CD4-positive, alpha-beta memory T cell (primary cell): ENCODE measurements around the gene CCDC9. TPM values are rescaled to one million over a fixed set of nuclear protein-coding genes. Genes with fewer than 3 reads are reported as not detected.

Experiments used
- CTCF ChIA-PET: fragments of 350-600 bp; sonication (Branson Sonifier 250); formaldehyde crosslinking; loops from one replicate; lab custom pipeline; 2021; ENCODE audit warnings: inconsistent platforms; ENCODE audit not compliant: partially characterized antibody; lab: Charles Lee
- POLR2A ChIA-PET: fragments of 350-600 bp; sonication (Branson Sonifier 250); formaldehyde crosslinking; loops from one replicate; lab custom pipeline; 2021; ENCODE audit not compliant: partially characterized antibody; lab: Charles Lee
- DNase-seq, 5 donors: peaks; one replicate each; pipeline versions ENCODE4 v3.0.0 to v3.0.0-alpha.2; 2020 to 2022; ENCODE audit warnings: mixed read lengths in 1 of 5
- H3K27ac ChIP-seq: one replicate; pipeline ENCODE4 v1.7.0; 2013; ENCODE audit warnings: low read depth, low read length
- H3K27me3 ChIP-seq: 2 replicates; pipeline ENCODE4 v1.7.0; 2013; ENCODE audit warnings: mild to moderate bottlenecking, low read length, moderate library complexity; ENCODE audit not compliant: insufficient read depth
- H3K36me3 ChIP-seq: 2 replicates; pipeline ENCODE4 v1.7.0; 2013; ENCODE audit warnings: mild to moderate bottlenecking, low read length, moderate library complexity; ENCODE audit not compliant: insufficient read depth
- H3K4me1 ChIP-seq: 2 replicates; pipeline ENCODE4 v1.7.0; 2013; ENCODE audit warnings: mild to moderate bottlenecking, low read length, moderate library complexity; ENCODE audit not compliant: insufficient read depth
- H3K4me3 ChIP-seq, 2 donors: one replicate each; pipeline ENCODE4 v1.7.0; 2013; ENCODE audit warnings: low read length in 2 of 2, mild to moderate bottlenecking in 1 of 2
- H3K9me3 ChIP-seq, 2 donors: one replicate each; pipeline ENCODE4 v1.7.0; 2013; ENCODE audit warnings: low read length in 2 of 2, control low read depth in 1 of 2; ENCODE audit not compliant: control insufficient read depth in 1 of 2
- H3K27ac Mint-ChIP-seq, 7 donors: one replicate each; pipeline ENCODE4 v1.8.0; 2020 to 2021; ENCODE audit warnings: mixed read lengths in 7 of 7, mild to moderate bottlenecking in 6 of 7, inconsistent platforms in 3 of 7, moderate library complexity in 3 of 7
- H3K27me3 Mint-ChIP-seq, 2 donors: one replicate each; pipeline ENCODE4 v1.8.0; 2020 to 2021; ENCODE audit warnings: mixed read lengths in 2 of 2
- H3K36me3 Mint-ChIP-seq, 2 donors: one replicate each; pipeline ENCODE4 v1.8.0; 2020 to 2021; ENCODE audit warnings: mixed read lengths in 2 of 2, inconsistent platforms in 1 of 2, mild to moderate bottlenecking in 1 of 2
- H3K4me1 Mint-ChIP-seq, 4 donors: one replicate each; pipeline ENCODE4 v1.8.0; 2020 to 2021; ENCODE audit warnings: mixed read lengths in 4 of 4, mild to moderate bottlenecking in 1 of 4
- H3K4me3 Mint-ChIP-seq, 8 donors: one replicate each; pipeline ENCODE4 v1.8.0; 2020 to 2021; ENCODE audit warnings: mixed read lengths in 8 of 8, mild to moderate bottlenecking in 7 of 8, moderate library complexity in 6 of 8, inconsistent platforms in 3 of 8
- H3K9me3 Mint-ChIP-seq, 8 donors: one replicate each; pipeline ENCODE4 v1.8.0; 2020 to 2021; ENCODE audit warnings: mixed read lengths in 8 of 8, mild to moderate bottlenecking in 5 of 8, inconsistent platforms in 3 of 8, moderate library complexity in 1 of 8
- intact Hi-C: fragments of 100-400 bp; cut with micrococcal nuclease; formaldehyde crosslinking; loops from one replicate; pipeline ENCODE4 v1.15.1; 2023
- polyA plus RNA-seq, 2 donors: library from polyadenylated mRNA; unstranded; fragments of 300-500 nt; fragmentation: Illumina TruSeq; gene quantifications; one replicate each; pipeline ENCODE4 v1.2.3, GENCODE V29; 2021
- total RNA-seq, 2 experiments: library from RNA; stranded (reverse); gene quantifications; one replicate each; pipeline ENCODE4 v1.2.3, GENCODE V29; 2021

CCDC9 gene
- total and polyA plus RNA-seq, 4 experiments from 2014 or later = 4.6 to 40.4 (median 25.7) TPM

DNA sequence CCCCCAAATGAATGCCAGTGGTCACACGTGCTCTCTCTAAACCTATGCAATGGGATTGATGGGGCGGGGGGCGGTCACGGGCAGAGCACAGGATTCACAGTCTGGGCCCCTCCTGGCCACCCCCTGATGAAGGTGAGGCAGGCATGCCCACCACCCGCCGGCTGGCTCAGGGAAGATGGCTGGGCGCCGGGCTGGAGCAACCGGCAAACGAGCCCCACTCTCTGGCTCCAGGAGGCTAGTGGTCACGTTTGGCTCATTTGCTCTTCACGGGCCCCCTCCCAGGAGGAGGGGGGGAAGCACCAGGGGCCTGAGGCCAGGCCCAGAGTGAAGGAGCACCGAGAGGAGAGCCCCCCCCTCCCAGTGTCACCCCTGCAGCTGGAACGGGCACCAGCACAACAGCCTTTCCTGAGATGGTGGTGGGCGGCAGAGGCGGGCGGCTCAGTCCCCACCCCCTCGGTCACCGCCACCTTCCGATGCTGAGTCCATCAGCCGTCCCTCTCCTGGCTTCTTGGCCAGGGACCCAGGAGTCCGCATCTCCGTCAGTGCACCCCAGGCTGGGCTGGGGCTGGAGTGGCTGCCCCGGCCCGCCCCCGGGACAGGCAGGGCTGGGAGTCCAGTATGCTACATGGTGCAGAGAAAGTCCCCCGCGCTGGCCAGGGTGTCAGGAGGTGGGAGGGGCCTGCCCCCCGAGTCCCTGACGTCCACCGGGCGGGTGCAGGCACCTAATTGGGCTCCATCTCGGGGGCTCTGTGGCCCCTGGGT, 35.1 kb upstream of the CCDC9 start:
- no peaks in the 10 kb centered on the region for H3K9me3 ChIP-seq
- no peak overlapping the region for H3K27ac ChIP-seq
- intact Hi-C loops = no loop called here
- CTCF ChIA-PET = interaction anchor here (1.4 to 6.8 kb wide), 3 partner anchors 9 to 23 kb away, joined by 6 to 81 read pairs (median 62); no protein-coding TSS in a partner anchor
- POLR2A ChIA-PET = interaction anchor here (1.1 kb wide), 1 partner anchor 18 kb away, joined by 3 read pairs; no protein-coding TSS in a partner anchor
- Mint-ChIP-seq H3K27me3 (no peaks in the 10 kb centered on the region), H3K4me3 (no peak overlapping the region), H3K36me3 (peaks cover 0 to 3% of the 10 kb centered on the region in 2 donors), H3K27ac (no peak overlapping the region), H3K4me1 (peaks cover 3 to 7% (median 5%) of the 10 kb centered on the region in 4 donors), H3K9me3 (no peaks in the 10 kb centered on the region)
- peaks cover 6% of the 10 kb centered on the region for H3K4me1 ChIP-seq
- H3K36me3 ChIP-seq = peaks cover 7% of the 10 kb centered on the region
- no peaks in the 10 kb centered on the region for H3K27me3 ChIP-seq
- no peak overlapping the region for H3K4me3 ChIP-seq
- no peak for DNase-seq

DNA sequence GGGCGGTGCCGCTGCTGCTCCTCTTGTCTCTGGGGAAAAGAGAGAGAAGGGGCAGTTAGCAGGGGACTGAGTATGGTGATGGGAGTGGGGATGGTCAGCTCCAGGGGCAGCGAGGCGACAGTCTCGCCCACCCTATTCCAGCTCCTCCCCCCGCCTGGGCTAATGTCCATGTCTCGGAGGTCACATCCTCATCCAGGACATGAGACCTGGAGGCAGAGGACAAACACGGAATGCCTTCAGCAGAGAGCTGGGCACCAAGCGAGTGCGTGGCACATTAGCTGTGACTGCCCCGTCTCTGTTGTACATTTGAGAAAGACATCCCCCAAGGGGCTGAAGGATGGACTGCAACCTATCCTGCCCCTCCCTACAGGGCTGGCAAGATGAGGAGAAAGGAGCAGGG, 34.4 kb upstream of the CCDC9 start:
- Mint-ChIP-seq H3K4me3 (no peak overlapping the region), H3K9me3 (no peaks in the 10 kb centered on the region), H3K27ac (peak overlapping the region in 2 of 7 donors; percentile 24 to 46), H3K4me1 (peaks cover 4 to 10% (median 7%) of the 10 kb centered on the region in 4 donors), H3K27me3 (no peaks in the 10 kb centered on the region), H3K36me3 (peaks cover 0 to 3% of the 10 kb centered on the region in 2 donors)
- H3K9me3 ChIP-seq = no peaks in the 10 kb centered on the region
- peaks cover 11% of the 10 kb centered on the region for H3K4me1 ChIP-seq
- DNase-seq = no peak
- ChIA-PET POLR2A (interaction anchor here (1.1 kb wide), 1 partner anchor 18 kb away, joined by 3 read pairs; no protein-coding TSS in a partner anchor), CTCF (interaction anchor here (5.8 to 6.8 kb wide), 2 partner anchors 10 to 22 kb away, joined by 62 to 81 read pairs; no protein-coding TSS in a partner anchor)
- peaks cover 7% of the 10 kb centered on the region for H3K36me3 ChIP-seq
- intact Hi-C loops = no loop called here
- no peak overlapping the region for H3K27ac ChIP-seq
- no peak overlapping the region for H3K4me3 ChIP-seq
- no peaks in the 10 kb centered on the region for H3K27me3 ChIP-seq

GRCh38 chr19:47225746-47226425, 30.4 kb upstream of the CCDC9 start:
- Histone ChIP-seq H3K4me3 (peak overlapping the region in 1 of 2 donors; percentile 52), H3K9me3 (no peaks in the 10 kb centered on the region), H3K36me3 (peaks cover 7% of the 10 kb centered on the region), H3K4me1 (peaks cover 41% of the 10 kb centered on the region), H3K27me3 (no peaks in the 10 kb centered on the region), H3K27ac (peak overlapping the region; percentile 80)
- CTCF ChIA-PET = interaction anchor here (0.8 to 6.8 kb wide), 15 partner anchors 13 to 95 kb away, joined by 3 to 81 read pairs (median 7); partner anchors contain the start of gene SAE1
- H3K27me3 Mint-ChIP-seq = no peaks in the 10 kb centered on the region
- H3K27ac Mint-ChIP-seq = peak overlapping the region; percentile 74 to 96 (median 89)
- H3K4me1 Mint-ChIP-seq = peaks cover 5 to 20% (median 11%) of the 10 kb centered on the region in 4 donors
- H3K4me3 Mint-ChIP-seq = peak overlapping the region; percentile 22 to 79 (median 64)
- H3K9me3 Mint-ChIP-seq = no peaks in the 10 kb centered on the region
- H3K36me3 Mint-ChIP-seq = no peaks in the 10 kb centered on the region
- peak; percentile 83 to 87 (median 84) for DNase-seq
- intact Hi-C loops = loop anchor here (1.0 to 5.0 kb wide), 4 partner anchors 16 to 69 kb away; no protein-coding TSS in a partner anchor
- POLR2A ChIA-PET = interaction anchor here (0.6 to 6.3 kb wide), 27 partner anchors 8 to 438 kb away, joined by 3 to 156 read pairs (median 7); partner anchors contain the start of genes CCDC9, INAFM1, KPTN and SAE1

DNA sequence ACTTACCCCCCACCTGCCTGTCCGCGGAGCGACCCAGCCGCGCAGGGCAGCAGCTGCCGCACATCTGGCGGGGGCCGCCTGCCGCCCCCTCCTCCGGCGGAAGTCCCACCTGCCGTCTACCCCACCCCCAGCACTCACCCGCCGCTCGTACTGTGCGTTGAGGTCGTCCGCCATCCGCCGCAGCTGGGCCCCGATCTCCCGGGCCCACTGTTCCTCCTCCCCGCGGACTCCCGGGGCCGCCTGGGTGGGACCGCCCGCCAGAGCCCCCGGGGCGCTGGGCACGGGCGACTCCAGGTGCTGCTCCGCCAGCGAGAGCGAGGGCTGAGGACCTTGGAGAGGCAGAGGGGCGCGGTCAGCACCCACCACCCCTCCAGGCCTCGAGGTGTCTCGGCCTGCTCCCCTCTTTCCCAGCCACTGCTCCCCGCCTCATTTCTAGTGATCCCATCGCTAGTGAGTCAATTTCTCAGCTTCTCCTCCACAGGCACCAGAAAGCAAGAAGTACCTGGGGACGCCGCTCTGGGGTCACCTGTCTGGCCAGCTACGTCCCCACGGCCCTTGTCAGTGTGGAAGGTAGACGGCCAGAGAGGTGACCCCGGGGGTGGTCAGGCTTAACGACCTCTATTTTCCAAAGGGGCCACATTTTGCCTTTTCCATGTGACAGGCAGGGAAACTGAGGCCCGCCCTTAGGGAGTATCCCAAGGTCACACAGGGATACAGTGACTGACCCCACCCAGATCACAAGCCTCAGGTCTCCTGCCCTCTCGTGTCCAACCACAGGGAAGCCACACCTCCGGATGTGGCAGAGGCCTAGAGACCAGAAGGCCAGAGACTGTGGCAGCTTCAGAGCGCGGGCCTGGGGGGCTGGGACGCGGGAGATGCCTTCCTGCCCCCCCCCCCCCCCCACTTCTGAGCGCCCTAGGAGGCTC, 29.6 kb upstream of the CCDC9 start:
- Histone ChIP-seq H3K4me1 (peaks cover 46% of the 10 kb centered on the region), H3K27ac (peak overlapping the region; percentile 80), H3K27me3 (no peaks in the 10 kb centered on the region), H3K4me3 (peak overlapping the region; percentile 52 to 69), H3K9me3 (no peaks in the 10 kb centered on the region), H3K36me3 (peaks cover 5% of the 10 kb centered on the region)
- H3K4me3 Mint-ChIP-seq = peak overlapping the region; percentile 65 to 88 (median 81)
- H3K27me3 Mint-ChIP-seq = no peaks in the 10 kb centered on the region
- intact Hi-C loops = loop anchor here (1.0 to 5.0 kb wide), 4 partner anchors 16 to 69 kb away; no protein-coding TSS in a partner anchor
- POLR2A ChIA-PET = interaction anchor here (0.5 to 6.3 kb wide), 25 partner anchors 9 to 257 kb away, joined by 3 to 156 read pairs (median 8); partner anchors contain the start of genes CCDC9, INAFM1, KPTN and SAE1
- peak overlapping the region in 6 of 7 donors; percentile 81 to 91 (median 84) for H3K27ac Mint-ChIP-seq
- no peaks in the 10 kb centered on the region for H3K36me3 Mint-ChIP-seq
- H3K9me3 Mint-ChIP-seq = no peaks in the 10 kb centered on the region
- CTCF ChIA-PET = interaction anchor here (0.8 to 6.8 kb wide), 12 partner anchors 12 to 96 kb away, joined by 3 to 81 read pairs (median 10); partner anchors contain the start of gene SAE1
- peaks cover 10 to 25% (median 15%) of the 10 kb centered on the region in 4 donors for H3K4me1 Mint-ChIP-seq
- DNase-seq = peak in 4 of 5 donors; percentile 27 to 77 (median 29)

GRCh38 chr19:47227352-47228167, 28.8 kb upstream of the CCDC9 start:
- intact Hi-C loops = loop anchor here (5.0 kb wide), 2 partner anchors 40 to 70 kb away; no protein-coding TSS in a partner anchor
- peaks cover 55% of the 10 kb centered on the region for H3K4me1 ChIP-seq
- Mint-ChIP-seq H3K9me3 (no peaks in the 10 kb centered on the region), H3K36me3 (no peaks in the 10 kb centered on the region), H3K4me1 (peaks cover 16 to 34% (median 23%) of the 10 kb centered on the region in 4 donors), H3K4me3 (peak overlapping the region; percentile 57 to 86 (median 76)), H3K27ac (peak overlapping the region in 6 of 7 donors; percentile 39 to 89 (median 74)), H3K27me3 (no peaks in the 10 kb centered on the region)
- ChIA-PET POLR2A (interaction anchor here (0.5 to 6.3 kb wide), 16 partner anchors 11 to 133 kb away, joined by 3 to 156 read pairs (median 22); partner anchors contain the start of genes CCDC9, SAE1 and ZC3H4), CTCF (interaction anchor here (2.0 to 6.8 kb wide), 6 partner anchors 11 to 77 kb away, joined by 6 to 81 read pairs (median 19); no protein-coding TSS in a partner anchor)
- H3K27ac ChIP-seq = peak overlapping the region; percentile 80
- peak overlapping the region; percentile 17 to 52 for H3K4me3 ChIP-seq
- DNase-seq = peak in 4 of 5 donors; percentile 24 to 74 (median 28)
- no peaks in the 10 kb centered on the region for H3K9me3 ChIP-seq
- H3K27me3 ChIP-seq = no peaks in the 10 kb centered on the region
- H3K36me3 ChIP-seq = no peaks in the 10 kb centered on the region
